HepG2 (cell line): Measurements from ENCODE around the gene KCNAB1. TPM values are rescaled to one million over a fixed set of nuclear protein-coding genes. Genes with fewer than 3 reads are reported as not detected.

ENCODE experiments used
- HNRNPH1 ChIP-seq: fragments of 200-400 bp; formaldehyde crosslinking; optimal IDR thresholded peaks from 2 replicates; pipeline ENCODE3; 2017; ENCODE audit warnings: mild to moderate bottlenecking, low read depth, low read length
- MED1 ChIP-seq: sonication (generic); formaldehyde crosslinking; IDR thresholded peaks from 2 replicates; pipeline ENCODE4 v1.4.0; 2020; ENCODE audit warnings: missing genetic modification reagents
- SMYD3 ChIP-seq: sonication (generic); formaldehyde crosslinking; IDR thresholded peaks from 2 replicates; pipeline ENCODE4 v1.8.1; 2023; ENCODE audit warnings: mild to moderate bottlenecking, missing genetic modification reagents
- ZSCAN9 ChIP-seq: IDR thresholded peaks from 2 replicates; pipeline ENCODE4 v1.6.1; 2016; ENCODE audit warnings: borderline replicate concordance
- polyA plus RNA-seq, 8 experiments: library from polyadenylated mRNA; depleted of rRNA in 3 of 8; stranded (reverse) in 7 of 8; unstranded in 1 of 8; fragments of >200 nt; fragmentation: Illumina TruSeq in 4 of 8; extraction: Trizol in 4 of 8; gene quantifications; 2 replicates each; pipeline versions ENCODE4 v1.2.1 to v1.2.3, GENCODE V29; 2011 to 2016; ENCODE audit warnings: low read depth in 4 of 8, missing spikeins in 1 of 8, mixed read lengths in 1 of 8; ENCODE audit not compliant: insufficient read depth in 1 of 8
- total RNA-seq, 5 experiments: library from RNA; depleted of rRNA; stranded (reverse); fragments of >200 nt; fragmentation: Illumina TruSeq; extraction: Trizol; gene quantifications; 2 replicates each; pipeline ENCODE4 v1.2.3, GENCODE V29; 2016; ENCODE audit warnings: low read depth in 1 of 5
- TF ChIP-seq, protein P1 (sequence below): sonication (generic); formaldehyde crosslinking; IDR thresholded peaks from 2 replicates; pipeline ENCODE4 v1.4.0; 2020; ENCODE audit warnings: mild to moderate bottlenecking, missing genetic modification reagents
- TF ChIP-seq, protein P2 (sequence below): sonication (generic); formaldehyde crosslinking; IDR thresholded peaks from 2 replicates; pipeline ENCODE4 v1.4.0; 2020; ENCODE audit warnings: missing genetic modification reagents, borderline replicate concordance

Gene KCNAB1
- total and polyA plus RNA-seq, 2 of the 13 experiments (the other 11 are each of a cell fraction or from before 2014, with no cell fraction given) = not detected

GRCh38 chr3:156412600-156412999, 292.2 kb downstream of the KCNAB1 start (continued):
- no peak for TF ChIP-seq HNRNPH1
- no peak for TF ChIP-seq SMYD3 (CRISPR knock-in tag)
- TF ChIP-seq ZSCAN9 (CRISPR knock-in tag) = no peak
- TF ChIP-seq, protein P1, sequence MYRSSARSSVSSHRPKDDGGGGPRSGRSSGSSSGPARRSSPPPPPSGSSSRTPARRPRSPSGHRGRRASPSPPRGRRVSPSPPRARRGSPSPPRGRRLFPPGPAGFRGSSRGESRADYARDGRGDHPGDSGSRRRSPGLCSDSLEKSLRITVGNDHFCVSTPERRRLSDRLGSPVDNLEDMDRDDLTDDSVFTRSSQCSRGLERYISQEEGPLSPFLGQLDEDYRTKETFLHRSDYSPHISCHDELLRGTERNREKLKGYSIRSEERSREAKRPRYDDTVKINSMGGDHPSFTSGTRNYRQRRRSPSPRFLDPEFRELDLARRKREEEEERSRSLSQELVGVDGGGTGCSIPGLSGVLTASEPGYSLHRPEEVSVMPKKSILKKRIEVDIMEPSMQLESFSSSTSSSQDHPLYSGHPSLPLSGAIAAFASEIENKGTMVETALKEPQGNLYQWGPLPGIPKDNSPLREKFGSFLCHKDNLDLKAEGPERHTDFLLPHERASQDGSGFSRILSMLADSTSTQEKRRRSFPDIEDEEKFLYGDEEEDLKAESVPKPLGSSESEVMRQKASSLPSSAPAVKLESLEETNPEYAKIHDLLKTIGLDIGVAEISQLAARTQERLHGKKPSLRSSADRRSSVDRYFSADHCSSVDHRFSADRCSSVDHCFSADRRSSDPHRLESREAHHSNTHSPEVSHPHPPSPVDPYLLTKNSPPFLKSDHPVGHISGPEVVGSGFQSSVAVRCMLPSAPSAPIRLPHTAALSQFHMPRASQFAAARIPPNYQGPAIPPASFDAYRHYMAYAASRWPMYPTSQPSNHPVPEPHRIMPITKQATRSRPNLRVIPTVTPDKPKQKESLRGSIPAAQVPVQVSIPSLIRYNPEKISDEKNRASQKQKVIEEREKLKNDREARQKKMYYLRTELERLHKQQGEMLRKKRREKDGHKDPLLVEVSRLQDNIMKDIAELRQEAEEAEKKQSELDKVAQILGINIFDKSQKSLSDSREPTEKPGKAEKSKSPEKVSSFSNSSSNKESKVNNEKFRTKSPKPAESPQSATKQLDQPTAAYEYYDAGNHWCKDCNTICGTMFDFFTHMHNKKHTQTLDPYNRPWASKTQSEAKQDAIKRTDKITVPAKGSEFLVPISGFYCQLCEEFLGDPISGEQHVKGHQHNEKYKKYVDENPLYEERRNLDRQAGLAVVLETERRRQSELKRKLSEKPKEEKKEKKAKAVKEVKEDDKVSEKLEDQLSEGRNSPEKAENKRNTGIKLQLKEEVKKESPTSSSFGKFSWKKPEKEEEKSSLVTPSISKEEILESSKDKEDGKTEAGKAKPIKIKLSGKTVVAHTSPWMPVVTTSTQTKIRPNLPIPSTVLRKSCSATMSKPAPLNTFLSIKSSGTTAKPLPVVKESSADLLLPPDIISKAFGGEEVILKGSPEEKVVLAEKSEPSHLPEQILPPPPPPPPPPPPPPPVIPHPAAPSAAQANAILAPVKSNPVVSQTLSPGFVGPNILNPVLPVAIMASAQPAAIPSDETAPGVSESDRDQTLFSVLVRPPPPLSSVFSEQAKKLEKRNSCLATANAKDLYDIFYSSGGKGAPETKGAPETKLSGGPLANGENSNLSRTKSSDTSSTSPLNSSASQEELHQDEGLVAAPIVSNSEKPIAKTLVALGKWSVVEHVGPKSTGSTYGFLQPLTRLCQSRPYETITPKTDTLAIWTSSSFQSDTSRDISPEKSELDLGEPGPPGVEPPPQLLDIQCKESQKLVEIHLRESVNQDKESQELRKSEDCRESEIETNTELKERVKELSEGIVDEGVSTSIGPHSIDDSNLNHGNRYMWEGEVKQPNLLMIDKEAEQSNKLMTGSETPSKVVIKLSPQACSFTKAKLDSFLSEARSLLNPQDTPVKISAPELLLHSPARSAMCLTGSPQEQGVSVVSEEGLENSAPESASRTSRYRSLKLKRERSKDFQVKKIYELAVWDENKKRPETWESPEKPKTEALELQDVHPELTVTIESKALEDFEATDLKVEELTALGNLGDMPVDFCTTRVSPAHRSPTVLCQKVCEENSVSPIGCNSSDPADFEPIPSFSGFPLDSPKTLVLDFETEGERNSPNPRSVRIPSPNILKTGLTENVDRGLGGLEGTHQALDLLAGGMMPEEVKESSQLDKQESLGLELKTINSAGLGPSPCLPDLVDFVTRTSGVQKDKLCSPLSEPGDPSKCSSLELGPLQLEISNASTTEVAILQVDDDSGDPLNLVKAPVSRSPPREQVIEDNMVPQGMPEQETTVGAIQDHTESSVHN (CRISPR knock-in tag) = no peak
- no peak for TF ChIP-seq MED1 (CRISPR knock-in tag)
- TF ChIP-seq, protein P2, sequence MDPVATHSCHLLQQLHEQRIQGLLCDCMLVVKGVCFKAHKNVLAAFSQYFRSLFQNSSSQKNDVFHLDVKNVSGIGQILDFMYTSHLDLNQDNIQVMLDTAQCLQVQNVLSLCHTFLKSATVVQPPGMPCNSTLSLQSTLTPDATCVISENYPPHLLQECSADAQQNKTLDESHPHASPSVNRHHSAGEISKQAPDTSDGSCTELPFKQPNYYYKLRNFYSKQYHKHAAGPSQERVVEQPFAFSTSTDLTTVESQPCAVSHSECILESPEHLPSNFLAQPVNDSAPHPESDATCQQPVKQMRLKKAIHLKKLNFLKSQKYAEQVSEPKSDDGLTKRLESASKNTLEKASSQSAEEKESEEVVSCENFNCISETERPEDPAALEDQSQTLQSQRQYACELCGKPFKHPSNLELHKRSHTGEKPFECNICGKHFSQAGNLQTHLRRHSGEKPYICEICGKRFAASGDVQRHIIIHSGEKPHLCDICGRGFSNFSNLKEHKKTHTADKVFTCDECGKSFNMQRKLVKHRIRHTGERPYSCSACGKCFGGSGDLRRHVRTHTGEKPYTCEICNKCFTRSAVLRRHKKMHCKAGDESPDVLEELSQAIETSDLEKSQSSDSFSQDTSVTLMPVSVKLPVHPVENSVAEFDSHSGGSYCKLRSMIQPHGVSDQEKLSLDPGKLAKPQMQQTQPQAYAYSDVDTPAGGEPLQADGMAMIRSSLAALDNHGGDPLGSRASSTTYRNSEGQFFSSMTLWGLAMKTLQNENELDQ (CRISPR knock-in tag) = no peak
- TF ChIP-seq, all 625 proteins: peak for 0
